Parathyroid adenoma (tissue), 2 donors: ENCODE data around the gene ZNF248.

ENCODE experiments used
- H2AFZ ChIP-seq: fragments of 300-600 bp; sonication (generic); one replicate; pipeline ENCODE4 v1.7.0; 2017; ENCODE audit warnings: antibody characterized with exemption, mild to moderate bottlenecking
- H3K27ac ChIP-seq: fragments of 300-600 bp; sonication (generic); one replicate; pipeline ENCODE4 v1.7.0; 2017
- H3K27me3 ChIP-seq: fragments of 300-600 bp; sonication (generic); one replicate; pipeline ENCODE4 v1.7.0; 2017; ENCODE audit warnings: low read length; ENCODE audit not compliant: control insufficient read depth, insufficient read depth
- H3K36me3 ChIP-seq: fragments of 300-600 bp; sonication (generic); one replicate; pipeline ENCODE4 v1.7.0; 2017; ENCODE audit warnings: low read length; ENCODE audit not compliant: control insufficient read depth, insufficient read depth
- H3K4me1 ChIP-seq: fragments of 300-600 bp; sonication (generic); one replicate; pipeline ENCODE4 v1.7.0; 2017; ENCODE audit warnings: control low read depth
- H3K4me2 ChIP-seq: fragments of 300-600 bp; sonication (generic); one replicate; pipeline ENCODE4 v1.7.0; 2017; ENCODE audit warnings: low read length
- H3K4me3 ChIP-seq: fragments of 300-600 bp; sonication (generic); one replicate; pipeline ENCODE4 v1.7.0; 2017; ENCODE audit warnings: low read depth, low read length
- H3K79me2 ChIP-seq: fragments of 300-600 bp; sonication (generic); one replicate; pipeline ENCODE4 v1.7.0; 2017; ENCODE audit warnings: control low read depth
- H3K9ac ChIP-seq: fragments of 300-600 bp; sonication (generic); one replicate; pipeline ENCODE4 v1.7.0; 2017; ENCODE audit warnings: mild to moderate bottlenecking
- H3K9me3 ChIP-seq: fragments of 300-600 bp; sonication (generic); one replicate; pipeline ENCODE4 v1.7.0; 2017; ENCODE audit warnings: low read length; ENCODE audit not compliant: control insufficient read depth
- TF ChIP-seq, protein P1 (sequence below): fragments of 300-600 bp; sonication (generic); IDR thresholded peaks from one replicate; pipeline ENCODE4 v1.7.0; 2017; ENCODE audit warnings: antibody characterized with exemption, mild to moderate bottlenecking
- donor health status: primary hyperparathyroidism.

Gene ZNF248

GRCh38 chr10:37872955-37873354, 15.5 kb upstream of the ZNF248 start:
- H2AFZ ChIP-seq = no peak overlapping the region

GRCh38 chr10:37872283-37872682, 14.9 kb upstream of the ZNF248 start:
- Histone ChIP-seq H3K4me3 (no peak overlapping the region), H3K27ac (no peak overlapping the region), H3K4me2 (no peak overlapping the region), H2AFZ (no peak overlapping the region), H3K9me3 (no peaks in the 10 kb centered on the region), H3K36me3 (no peaks in the 10 kb centered on the region), H3K4me1 (no peaks in the 10 kb centered on the region), H3K27me3 (no peaks in the 10 kb centered on the region), H3K79me2 (no peaks in the 10 kb centered on the region), H3K9ac (no peak overlapping the region)
- TF ChIP-seq, protein P1, sequence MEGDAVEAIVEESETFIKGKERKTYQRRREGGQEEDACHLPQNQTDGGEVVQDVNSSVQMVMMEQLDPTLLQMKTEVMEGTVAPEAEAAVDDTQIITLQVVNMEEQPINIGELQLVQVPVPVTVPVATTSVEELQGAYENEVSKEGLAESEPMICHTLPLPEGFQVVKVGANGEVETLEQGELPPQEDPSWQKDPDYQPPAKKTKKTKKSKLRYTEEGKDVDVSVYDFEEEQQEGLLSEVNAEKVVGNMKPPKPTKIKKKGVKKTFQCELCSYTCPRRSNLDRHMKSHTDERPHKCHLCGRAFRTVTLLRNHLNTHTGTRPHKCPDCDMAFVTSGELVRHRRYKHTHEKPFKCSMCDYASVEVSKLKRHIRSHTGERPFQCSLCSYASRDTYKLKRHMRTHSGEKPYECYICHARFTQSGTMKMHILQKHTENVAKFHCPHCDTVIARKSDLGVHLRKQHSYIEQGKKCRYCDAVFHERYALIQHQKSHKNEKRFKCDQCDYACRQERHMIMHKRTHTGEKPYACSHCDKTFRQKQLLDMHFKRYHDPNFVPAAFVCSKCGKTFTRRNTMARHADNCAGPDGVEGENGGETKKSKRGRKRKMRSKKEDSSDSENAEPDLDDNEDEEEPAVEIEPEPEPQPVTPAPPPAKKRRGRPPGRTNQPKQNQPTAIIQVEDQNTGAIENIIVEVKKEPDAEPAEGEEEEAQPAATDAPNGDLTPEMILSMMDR = no peak

More at GRCh38 chr10:37872955-37873354, 15.5 kb upstream of the ZNF248 start:
- Histone ChIP-seq H3K4me3 (no peak overlapping the region), H3K4me1 (no peaks in the 10 kb centered on the region), H3K36me3 (no peaks in the 10 kb centered on the region), H3K9me3 (no peaks in the 10 kb centered on the region), H3K79me2 (no peaks in the 10 kb centered on the region), H3K27ac (no peak overlapping the region), H3K27me3 (no peaks in the 10 kb centered on the region), H3K4me2 (no peak overlapping the region), H3K9ac (no peak overlapping the region)
- TF ChIP-seq, protein P1 = no peak

DNA sequence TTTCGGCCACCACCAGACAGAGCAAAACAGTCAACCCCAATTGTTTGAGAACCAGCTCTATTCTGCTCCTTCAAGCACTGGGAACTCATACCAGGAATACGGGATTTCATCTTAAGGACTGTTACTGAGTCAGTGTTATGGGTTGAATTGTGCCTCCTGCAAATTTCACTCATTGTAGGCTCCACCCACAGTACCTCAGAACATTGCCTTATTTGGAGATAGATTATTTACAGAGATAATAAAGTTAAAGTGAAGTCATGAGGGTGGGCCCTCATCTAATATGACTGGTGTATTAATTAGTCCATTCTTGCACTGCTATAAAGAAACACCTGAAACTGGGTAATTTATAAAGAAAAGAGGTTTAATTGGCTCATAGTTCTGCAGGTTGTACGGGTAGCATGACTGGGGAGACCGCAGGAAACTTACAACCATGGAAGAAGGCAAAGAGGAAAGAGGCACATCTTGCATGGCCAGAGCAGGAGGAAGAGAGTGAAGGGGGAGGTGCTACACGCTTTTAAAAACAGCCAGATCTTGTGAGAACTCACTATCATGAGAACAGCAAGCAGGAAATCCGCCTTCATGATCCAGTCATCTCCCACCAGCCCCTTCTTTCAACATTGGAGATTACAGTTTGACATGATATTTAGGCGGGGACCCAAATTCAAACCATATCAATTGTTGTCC, 14.3 kb upstream of the ZNF248 start:
- no peak overlapping the region for H3K4me2 ChIP-seq
- H3K36me3 ChIP-seq = no peaks in the 10 kb centered on the region
- no peak overlapping the region for H3K27ac ChIP-seq
- no peak overlapping the region for H3K9ac ChIP-seq
- H2AFZ ChIP-seq = no peak overlapping the region
- no peaks in the 10 kb centered on the region for H3K9me3 ChIP-seq
- H3K4me1 ChIP-seq = no peaks in the 10 kb centered on the region
- TF ChIP-seq, protein P1 = no peak
- no peak overlapping the region for H3K4me3 ChIP-seq
- H3K79me2 ChIP-seq = no peaks in the 10 kb centered on the region
- H3K27me3 ChIP-seq = no peaks in the 10 kb centered on the region

DNA sequence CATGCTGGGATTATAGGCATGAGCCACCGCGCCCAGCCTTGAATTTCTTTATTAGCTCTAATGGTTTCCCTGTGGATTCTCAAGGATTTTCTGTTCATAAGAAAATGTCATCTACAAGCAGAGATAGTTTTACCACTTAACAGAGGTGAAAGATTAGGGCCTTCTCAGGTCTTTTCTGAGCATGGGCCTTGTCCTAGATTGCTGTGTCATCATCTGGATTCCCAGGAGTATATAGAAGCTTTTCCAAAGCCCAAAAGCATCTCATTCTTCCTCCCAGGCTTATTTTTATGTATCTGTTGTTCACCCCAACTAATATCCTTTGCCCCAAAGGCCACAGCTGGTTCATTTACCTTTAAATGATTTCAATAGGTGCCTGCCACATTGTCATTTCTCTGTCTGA, 13.7 kb upstream of the ZNF248 start:
- H3K27me3 ChIP-seq = no peaks in the 10 kb centered on the region
- no peaks in the 10 kb centered on the region for H3K36me3 ChIP-seq
- TF ChIP-seq, protein P1 = no peak
- H3K9me3 ChIP-seq = no peaks in the 10 kb centered on the region
- no peaks in the 10 kb centered on the region for H3K4me1 ChIP-seq
- no peak overlapping the region for H3K4me2 ChIP-seq
- no peak overlapping the region for H2AFZ ChIP-seq
- no peak overlapping the region for H3K4me3 ChIP-seq
- no peak overlapping the region for H3K9ac ChIP-seq
- no peak overlapping the region for H3K27ac ChIP-seq
- no peaks in the 10 kb centered on the region for H3K79me2 ChIP-seq

DNA sequence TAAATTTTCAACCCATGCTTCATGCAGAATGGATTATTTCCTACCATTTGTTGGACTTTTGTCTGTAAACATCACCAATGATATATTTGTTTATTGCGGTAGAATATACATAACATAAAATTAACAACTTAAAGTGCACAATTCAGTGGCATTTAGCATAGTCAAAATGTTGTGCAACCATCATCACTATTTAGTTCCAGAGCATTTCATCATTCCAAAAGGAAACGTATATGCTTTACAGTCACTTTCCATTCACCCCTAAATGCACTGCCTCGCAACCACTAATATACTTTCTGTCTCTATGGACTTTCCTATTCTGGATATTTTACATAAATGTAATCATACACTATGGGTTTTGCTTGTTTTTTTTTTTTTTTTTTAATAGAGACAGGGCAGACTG, 11.4 kb upstream of the ZNF248 start:
- Histone ChIP-seq H3K27ac (no peak overlapping the region), H3K9me3 (no peaks in the 10 kb centered on the region), H3K79me2 (no peaks in the 10 kb centered on the region), H3K4me1 (no peaks in the 10 kb centered on the region), H3K4me3 (no peak overlapping the region), H3K36me3 (no peaks in the 10 kb centered on the region), H3K27me3 (no peaks in the 10 kb centered on the region), H2AFZ (no peak overlapping the region), H3K9ac (no peak overlapping the region), H3K4me2 (no peak overlapping the region)
- TF ChIP-seq, protein P1 = no peak
